Measurements from ENCODE around the gene ISL2.

The ISL2 gene

GRCh38 chr15:76366714-76367113 lies 30.1 kb downstream of the ISL2 start (continued):
- TF ChIP-seq TSHZ2 (CRISPR knock-in tag; IDR thresholded peaks at IDR 0.05) (no peak), ZNF70 (CRISPR knock-in tag; IDR thresholded peaks at IDR 0.05) (no peak), CSDC2 (CRISPR knock-in tag; IDR thresholded peaks at IDR 0.05) (no peak), ZFP3 (CRISPR knock-in tag; IDR thresholded peaks at IDR 0.05) (no peak), PATZ1 (CRISPR knock-in tag; IDR thresholded peaks at IDR 0.05; ENCODE audit: borderline replicate concordance) (no peak), POU6F1 (CRISPR knock-in tag; IDR thresholded peaks at IDR 0.05; ENCODE audit: borderline replicate concordance, low read depth) (no peak)
- TF ChIP-seq, protein P1, sequence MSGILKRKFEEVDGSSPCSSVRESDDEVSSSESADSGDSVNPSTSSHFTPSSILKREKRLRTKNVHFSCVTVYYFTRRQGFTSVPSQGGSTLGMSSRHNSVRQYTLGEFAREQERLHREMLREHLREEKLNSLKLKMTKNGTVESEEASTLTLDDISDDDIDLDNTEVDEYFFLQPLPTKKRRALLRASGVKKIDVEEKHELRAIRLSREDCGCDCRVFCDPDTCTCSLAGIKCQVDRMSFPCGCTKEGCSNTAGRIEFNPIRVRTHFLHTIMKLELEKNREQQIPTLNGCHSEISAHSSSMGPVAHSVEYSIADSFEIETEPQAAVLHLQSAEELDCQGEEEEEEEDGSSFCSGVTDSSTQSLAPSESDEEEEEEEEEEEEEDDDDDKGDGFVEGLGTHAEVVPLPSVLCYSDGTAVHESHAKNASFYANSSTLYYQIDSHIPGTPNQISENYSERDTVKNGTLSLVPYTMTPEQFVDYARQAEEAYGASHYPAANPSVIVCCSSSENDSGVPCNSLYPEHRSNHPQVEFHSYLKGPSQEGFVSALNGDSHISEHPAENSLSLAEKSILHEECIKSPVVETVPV (CRISPR knock-in tag; IDR thresholded peaks at IDR 0.05): no peak

DNA sequence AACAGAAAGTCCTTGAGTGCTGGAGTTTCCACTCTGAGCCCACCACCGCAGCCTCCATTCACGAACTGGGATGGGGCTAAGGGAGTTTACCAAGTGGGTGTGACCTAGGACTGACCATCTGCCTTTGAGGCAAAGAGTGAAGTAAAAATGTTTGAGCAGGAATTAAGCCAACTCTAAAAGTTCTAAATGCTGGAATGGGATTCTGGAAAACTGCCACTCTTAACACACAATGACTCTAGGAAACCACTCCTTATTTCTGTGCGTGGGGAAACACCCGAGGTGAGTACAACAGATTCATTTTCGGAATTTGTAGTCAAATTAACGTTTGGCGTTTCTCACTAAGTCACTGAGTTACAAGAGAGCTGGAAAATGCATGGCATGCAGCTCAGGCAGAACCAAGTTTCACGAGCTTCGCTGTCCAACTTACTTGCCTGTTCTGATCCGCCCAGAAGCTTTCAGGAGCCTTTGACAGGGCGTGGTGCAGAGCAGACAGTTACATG lies 31.6 kb downstream of the ISL2 start:
- TF ChIP-seq ZNF565 (CRISPR knock-in tag; conservative IDR thresholded peaks at IDR 0.05; ENCODE audit: low read depth) (no peak), ESRRG (CRISPR knock-in tag; IDR thresholded peaks at IDR 0.05) (no peak), POU6F1 (CRISPR knock-in tag; IDR thresholded peaks at IDR 0.05; ENCODE audit: borderline replicate concordance, low read depth) (no peak), TOX (CRISPR knock-in tag; IDR thresholded peaks at IDR 0.05; ENCODE audit: borderline replicate concordance) (no peak), GLIS3 (CRISPR knock-in tag; IDR thresholded peaks at IDR 0.05) (no peak), OSR1 (CRISPR knock-in tag; IDR thresholded peaks at IDR 0.05) (no peak)
- no peak for ATAC-seq

DNA sequence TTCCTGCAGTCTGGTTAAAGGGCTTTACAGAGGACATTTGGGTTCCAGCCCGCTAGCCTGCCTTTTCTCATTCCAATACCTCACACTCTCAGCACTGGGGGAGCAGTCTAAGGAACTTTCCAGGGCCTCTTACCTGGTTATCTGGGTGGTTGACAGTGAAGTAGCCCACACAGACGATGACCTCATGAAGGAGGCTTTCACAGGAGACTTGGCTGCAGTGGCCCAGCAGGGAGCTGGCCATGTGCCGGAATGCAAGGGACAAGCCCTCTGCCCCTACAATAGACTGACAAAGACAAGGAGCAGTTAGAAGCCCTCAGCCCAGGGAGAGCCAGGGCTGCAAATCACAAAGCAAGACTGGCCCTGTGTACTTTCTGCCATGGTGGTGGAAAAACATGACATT lies 39.5 kb downstream of the ISL2 start:
- ATAC-seq: no peak
- TF ChIP-seq, protein P1 (CRISPR knock-in tag; IDR thresholded peaks at IDR 0.05): no peak

DNA sequence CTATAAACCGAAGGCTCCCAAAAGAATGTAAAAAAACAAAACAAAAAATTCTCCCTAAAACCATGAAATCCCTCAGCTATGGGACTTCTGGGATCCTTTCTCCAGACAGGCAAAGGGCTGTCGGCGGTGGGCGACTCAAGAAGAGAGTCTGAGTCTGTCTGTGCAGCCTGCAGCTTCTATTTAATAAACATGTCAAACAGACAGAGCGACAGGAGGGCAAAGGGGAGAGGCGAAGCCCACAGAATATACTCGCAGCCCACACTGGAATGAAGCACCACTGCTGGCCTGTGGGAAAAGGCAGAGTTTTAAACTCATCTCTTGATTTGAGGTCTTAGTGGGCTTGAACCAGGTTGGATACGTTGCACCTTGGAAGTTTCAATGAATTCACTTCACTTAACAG lies 40.2 kb downstream of the ISL2 start:
- no peak for ATAC-seq
- TF ChIP-seq ZNF70 (CRISPR knock-in tag; IDR thresholded peaks at IDR 0.05): no peak
- TF ChIP-seq ARNTL (CRISPR knock-in tag; IDR thresholded peaks at IDR 0.05; ENCODE audit: borderline replicate concordance, low read depth): no peak
- no peak for TF ChIP-seq PATZ1 (CRISPR knock-in tag; IDR thresholded peaks at IDR 0.05; ENCODE audit: borderline replicate concordance)
- no peak for TF ChIP-seq CREB5 (CRISPR knock-in tag; IDR thresholded peaks at IDR 0.05; ENCODE audit: low read depth)
- no peak for TF ChIP-seq ZNF565 (CRISPR knock-in tag; conservative IDR thresholded peaks at IDR 0.05; ENCODE audit: low read depth)
- TF ChIP-seq ZFP3 (CRISPR knock-in tag; IDR thresholded peaks at IDR 0.05): no peak
- TF ChIP-seq ESRRG (CRISPR knock-in tag; IDR thresholded peaks at IDR 0.05): no peak
- TF ChIP-seq RARB (CRISPR knock-in tag; IDR thresholded peaks at IDR 0.05): no peak
- TF ChIP-seq ZC3H10 (CRISPR knock-in tag; IDR thresholded peaks at IDR 0.05): no peak
- no peak for TF ChIP-seq TSHZ2 (CRISPR knock-in tag; IDR thresholded peaks at IDR 0.05)
